ENCODE data around the gene VLDLR. TPM values are rescaled to one million over a fixed set of nuclear protein-coding genes. Genes with fewer than 3 reads are reported as not detected.

The VLDLR gene
- total and polyA plus RNA-seq, 2 of the 8 experiments (the other 6 are each of a cell fraction or from before 2014, with no cell fraction given), result 24.2 to 49.1 TPM

GRCh38 chr9:2704504-2704903 lies 82.9 kb downstream of the VLDLR start:
- Histone ChIP-seq H2BK120ac (replicated peaks; ENCODE audit: low read depth, low read length) (no peak overlapping the region), H2BK20ac (ENCODE audit: low read length) (no peak overlapping the region), H3K79me2 (ENCODE audit: control insufficient read depth in 1 of 2, insufficient read depth in 2 of 2, low read length in 2 of 2) (no peaks in the 10 kb centered on the region), H3K23ac (ENCODE audit: insufficient read length) (no peak overlapping the region), H3K9me3 (ENCODE audit: insufficient read depth in 2 of 2, low read depth in 1 of 2, low read length in 1 of 2) (no peaks in the 10 kb centered on the region), H4K91ac (replicated peaks; ENCODE audit: insufficient read length, low read length) (no peak overlapping the region), H3K18ac (ENCODE audit: extremely low read depth, low read length) (no peak overlapping the region), H3K56ac (replicated peaks; ENCODE audit: insufficient read length, low read depth, low read length) (no peak overlapping the region), H3K4me1 (replicated peaks in 1 of 4; ENCODE audit: control insufficient read depth in 3 of 4, insufficient read depth in 4 of 4, low read length in 3 of 4) (peaks cover 0 to 13% (median 12%) of the 10 kb centered on the region in 4 experiments; a peak in 5 of 7 replicates), H2AFZ (ENCODE audit: low read length) (no peak overlapping the region), H3K79me1 (ENCODE audit: low read depth, low read length) (no peaks in the 10 kb centered on the region), H2BK12ac (ENCODE audit: low read depth, low read length) (no peak overlapping the region), H2BK15ac (ENCODE audit: low read length) (no peak overlapping the region), H4K5ac (ENCODE audit: insufficient read length, low read depth, low read length) (no peak overlapping the region), H3K23me2 (ENCODE audit: low read depth, low read length) (no peaks in the 10 kb centered on the region), H4K8ac (ENCODE audit: extremely low read depth, insufficient read depth, low read length) (no peak overlapping the region), H3K36me3 (ENCODE audit: control insufficient read depth in 2 of 4, insufficient read depth in 4 of 4, low read length in 3 of 4) (no peaks in the 10 kb centered on the region), H3K4me2 (ENCODE audit: insufficient read depth in 1 of 2, low read depth in 2 of 2, low read length in 2 of 2) (no peak overlapping the region), H4K20me1 (replicated peaks in 1 of 2; ENCODE audit: control insufficient read depth in 1 of 2, insufficient read depth in 2 of 2, low read length in 2 of 2) (no peaks in the 10 kb centered on the region), H3K27me3 (replicated peaks in 1 of 4; ENCODE audit: control insufficient read depth in 3 of 4, extremely low read depth in 1 of 4, insufficient read depth in 3 of 4, low read length in 3 of 4) (no peaks in the 10 kb centered on the region), H2AK5ac (ENCODE audit: low read depth, low read length) (no peak overlapping the region), H3K14ac (ENCODE audit: insufficient read length) (no peak overlapping the region), H3K27ac (ENCODE audit: low read depth, low read length) (no peak overlapping the region), H3K4ac (replicated peaks; ENCODE audit: insufficient read length, low read depth, low read length) (no peak overlapping the region), H3K9ac (replicated peaks in 1 of 4; ENCODE audit: extremely low read depth in 1 of 4, low read depth in 3 of 4, low read length in 3 of 4) (no peak overlapping the region), H3K4me3 (ENCODE audit: extremely low read depth in 1 of 4, insufficient read depth in 2 of 4, low read depth in 3 of 4, low read length in 4 of 4) (no peak overlapping the region), H2BK5ac (ENCODE audit: low read depth, low read length) (no peak overlapping the region)
- DNase-seq (ENCODE audit: low read depth in 1 of 2, low spot score in 2 of 2), result no peak
- no peak for FAIRE-seq
- ChIA-PET POLR2A (ENCODE audit: partially characterized antibody) (no interaction called here), CTCF (ENCODE audit: partially characterized antibody) (interaction anchor here (0.7 to 1.0 kb wide), 2 partner anchors 21 to 255 kb away, joined by 3 read pairs; no protein-coding TSS in a partner anchor)
- TF ChIP-seq CTCF (IDR thresholded peaks at IDR 0.05; ENCODE audit: control extremely low read depth in 1 of 3, insufficient read depth in 1 of 3, low read depth in 1 of 3, low read length in 3 of 3) (no peak), ASH2L (IDR thresholded peaks at IDR 0.05; ENCODE audit: low read length) (no peak), SIN3A (conservative IDR thresholded peaks at IDR 0.05 in 1 of 2, IDR thresholded peaks at IDR 0.05 in 1 of 2; ENCODE audit: low read depth in 1 of 2, low read length in 2 of 2) (no peak), FOSL1 (IDR thresholded peaks at IDR 0.05; ENCODE audit: insufficient read depth, low read depth, low read length) (no peak), JUND (IDR thresholded peaks at IDR 0.05; ENCODE audit: low read length) (no peak), RXRA (IDR thresholded peaks at IDR 0.05; ENCODE audit: insufficient read depth, low read depth, low read length) (no peak), EP300 (IDR thresholded peaks at IDR 0.05; ENCODE audit: borderline replicate concordance in 1 of 2, low read depth in 2 of 2, low read length in 2 of 2) (no peak), BCL11A (IDR thresholded peaks at IDR 0.05; ENCODE audit: low read depth in 2 of 2, low read length in 2 of 2) (no peak), RNF2 (IDR thresholded peaks at IDR 0.05; ENCODE audit: borderline replicate concordance, low read depth, low read length, missing control alignments, poor library complexity, severe bottlenecking) (no peak), SIX5 (IDR thresholded peaks at IDR 0.05; ENCODE audit: low read depth, low read length) (no peak), CTBP2 (IDR thresholded peaks at IDR 0.05; ENCODE audit: borderline replicate concordance, insufficient read depth, insufficient read length, low read length) (no peak)
